IMR-90 (cell line): ENCODE measurements around the gene PROX2. TPM values are rescaled to one million over a fixed set of nuclear protein-coding genes. Genes with fewer than 3 reads are reported as not detected.

ENCODE experiments used
- ATAC-seq: fragments of 200-7000 bp; cut with Tn5 transposase; 2 replicates; pipeline ENCODE4 v1.9.1; 2020; ENCODE audit warnings: low read depth, mild to moderate bottlenecking, moderate library complexity
- BruUV-seq: library from RNA; stranded (reverse); fragments of 400-500 nt; replicated peaks from 2 replicates; lab custom pipeline; 2021; lab: Mats Ljungman, UMichigan
- CTCF ChIA-PET: fragments of 300-600 bp; formaldehyde crosslinking; extraction: SDS; loops from one replicate; lab custom pipeline; 2021; ENCODE audit warnings: antibody characterized with exemption; lab: Yijun Ruan, JAX
- POLR2A ChIA-PET: fragments of 300-600 bp; sonication (Branson Sonifier 250); formaldehyde crosslinking; loops from one replicate; lab custom pipeline; 2022; ENCODE audit warnings: antibody characterized with exemption; ENCODE audit not compliant: unreplicated experiment; lab: Charles Lee
- DNase-seq: peaks from one replicate; pipeline ENCODE4 v3.0.0; 2013
- H2AFZ ChIP-seq: replicated peaks from 2 replicates; pipeline ENCODE3; 2013; ENCODE audit warnings: low read length, mild to moderate bottlenecking; ENCODE audit not compliant: poor library complexity
- H2AK5ac ChIP-seq: 2 replicates; pipeline ENCODE4 v1.6.1; 2013; ENCODE audit warnings: low read depth, low read length, inconsistent platforms
- H2AK9ac ChIP-seq: replicated peaks from 2 replicates; pipeline ENCODE3; 2013; ENCODE audit warnings: mild to moderate bottlenecking, low read depth, low read length, moderate library complexity; ENCODE audit not compliant: poor library complexity
- H2BK120ac ChIP-seq: 2 replicates; pipeline ENCODE4 v1.6.1; 2013; ENCODE audit warnings: low read depth, low read length, inconsistent platforms
- H2BK15ac ChIP-seq: 3 replicates; pipeline ENCODE4 v1.6.1; 2013; ENCODE audit warnings: low read depth, low read length, inconsistent platforms
- H2BK20ac ChIP-seq: 2 replicates; pipeline ENCODE4 v1.6.1; 2013; ENCODE audit warnings: low read depth, mild to moderate bottlenecking, inconsistent platforms, low read length, moderate library complexity
- H2BK5ac ChIP-seq: 2 replicates; pipeline ENCODE4 v1.6.1; 2013; ENCODE audit warnings: mild to moderate bottlenecking, low read depth, low read length, inconsistent platforms; ENCODE audit not compliant: poor library complexity, severe bottlenecking
- H3K14ac ChIP-seq: replicated peaks from 2 replicates; pipeline ENCODE4 v1.6.1; 2013; ENCODE audit warnings: low read depth, low read length, inconsistent platforms
- H3K18ac ChIP-seq: 2 replicates; pipeline ENCODE4 v1.6.1; 2013; ENCODE audit warnings: low read depth, low read length, control low read depth
- H3K23ac ChIP-seq: 2 replicates; pipeline ENCODE4 v1.6.1; 2013; ENCODE audit warnings: low read depth, low read length, inconsistent platforms
- H3K27ac ChIP-seq: 2 replicates; pipeline ENCODE4 v1.5.1; 2013; ENCODE audit warnings: mild to moderate bottlenecking, control low read depth, low read length; ENCODE audit not compliant: insufficient read depth
- H3K27me3 ChIP-seq: 2 replicates; pipeline ENCODE4 v1.6.1; 2013; ENCODE audit warnings: low read length; ENCODE audit not compliant: control insufficient read depth, insufficient read depth
- H3K36me3 ChIP-seq: 2 replicates; pipeline ENCODE4 v1.6.1; 2013; ENCODE audit warnings: low read length, mixed read lengths; ENCODE audit not compliant: control insufficient read depth, insufficient read depth
- H3K4ac ChIP-seq: 2 replicates; pipeline ENCODE4 v1.6.1; 2013; ENCODE audit warnings: low read depth, low read length, inconsistent platforms
- H3K4me1 ChIP-seq: 2 replicates; pipeline ENCODE4 v1.6.1; 2013; ENCODE audit warnings: low read length, mixed read lengths; ENCODE audit not compliant: control insufficient read depth, insufficient read depth
- H3K4me2 ChIP-seq: 2 replicates; pipeline ENCODE4 v1.6.1; 2013; ENCODE audit warnings: low read depth, mild to moderate bottlenecking, control low read depth, low read length, moderate library complexity
- H3K4me3 ChIP-seq: 2 replicates; pipeline ENCODE4 v1.5.1; 2013; ENCODE audit warnings: low read depth, mild to moderate bottlenecking, control low read depth, low read length, moderate library complexity; ENCODE audit not compliant: insufficient read depth
- H3K56ac ChIP-seq: 2 replicates; pipeline ENCODE4 v1.6.1; 2013; ENCODE audit warnings: low read length, inconsistent platforms; ENCODE audit not compliant: insufficient read depth; ENCODE audit errors: extremely low read depth
- H3K79me1 ChIP-seq, 2 experiments: 2 replicates each; pipeline ENCODE4 v1.6.1; 2013; ENCODE audit warnings: low read length in 2 of 2, inconsistent platforms in 1 of 2, low read depth in 1 of 2
- H3K9ac ChIP-seq: 2 replicates; pipeline ENCODE4 v1.6.1; 2013; ENCODE audit warnings: low read depth, low read length, control low read depth
- H3K9me1 ChIP-seq: 2 replicates; pipeline ENCODE4 v1.6.1; 2013; ENCODE audit warnings: low read length, inconsistent platforms; ENCODE audit not compliant: insufficient read depth
- H3K9me3 ChIP-seq: 2 replicates; pipeline ENCODE4 v1.6.1; 2013; ENCODE audit warnings: low read length; ENCODE audit not compliant: control insufficient read depth, insufficient read depth
- H4K20me1 ChIP-seq: 2 replicates; pipeline ENCODE4 v1.6.1; 2013; ENCODE audit warnings: low read length, inconsistent platforms; ENCODE audit not compliant: insufficient read depth
- H4K5ac ChIP-seq: 2 replicates; pipeline ENCODE4 v1.6.1; 2013; ENCODE audit warnings: mild to moderate bottlenecking, low read depth, low read length, control low read depth
- H4K8ac ChIP-seq, 2 experiments: 2 replicates each; pipeline ENCODE4 v1.6.1; 2013; ENCODE audit warnings: low read depth in 2 of 2, low read length in 2 of 2, control low read depth in 1 of 2, inconsistent platforms in 1 of 2
- H4K91ac ChIP-seq: 2 replicates; pipeline ENCODE4 v1.6.1; 2013; ENCODE audit warnings: low read depth, low read length, inconsistent platforms; ENCODE audit not compliant: insufficient read depth
- BHLHE40 ChIP-seq: fragments of 150-350 bp; IDR thresholded peaks from 2 replicates; pipeline ENCODE4 v1.6.1; 2016; ENCODE audit warnings: mild to moderate bottlenecking, low read depth, low read length
- CEBPB ChIP-seq: IDR thresholded peaks from 2 replicates; pipeline ENCODE4 v1.6.1; 2012; ENCODE audit warnings: low read depth, low read length, improper control_type of control experiment
- CHD1 ChIP-seq: IDR thresholded peaks from 2 replicates; pipeline ENCODE4 v1.6.1; 2012; ENCODE audit warnings: low read depth, low read length, improper control_type of control experiment
- MAZ ChIP-seq: IDR thresholded peaks from 2 replicates; pipeline ENCODE4 v1.6.1; 2012; ENCODE audit warnings: low read depth, mild to moderate bottlenecking, low read length, improper control_type of control experiment, moderate library complexity, borderline replicate concordance
- MXI1 ChIP-seq: IDR thresholded peaks from 2 replicates; pipeline ENCODE4 v1.6.1; 2012; ENCODE audit warnings: low read depth, mild to moderate bottlenecking, low read length, moderate library complexity, borderline replicate concordance
- NFE2L2 ChIP-seq: fragments of 150-350 bp; IDR thresholded peaks from 2 replicates; pipeline ENCODE4 v1.6.1; 2016; ENCODE audit warnings: low read depth, mild to moderate bottlenecking, low read length
- POLR2A ChIP-seq: IDR thresholded peaks from 2 replicates; pipeline ENCODE4 v1.6.1; 2012; ENCODE audit warnings: mild to moderate bottlenecking, low read depth, low read length
- RAD21 ChIP-seq: IDR thresholded peaks from 2 replicates; pipeline ENCODE4 v1.6.1; 2012; ENCODE audit warnings: low read length, improper control_type of control experiment
- RFX5 ChIP-seq: IDR thresholded peaks from 2 replicates; pipeline ENCODE4 v1.8.0; 2012; ENCODE audit warnings: low read depth, mild to moderate bottlenecking, low read length, moderate library complexity
- SMC3 ChIP-seq: fragments of 150-350 bp; IDR thresholded peaks from 2 replicates; pipeline ENCODE4 v1.6.1; 2016; ENCODE audit warnings: low read depth, mild to moderate bottlenecking, antibody characterized with exemption, low read length, moderate library complexity
- WGBS, 2 experiments: methylation state at CpG; one replicate each; pipeline versions ENCODE4 v1.1.5 to v1.1.7; 2013; ENCODE audit warnings: missing lambda C conversion rate in 2 of 2; ENCODE audit not compliant: insufficient read length in 1 of 2; ENCODE audit errors: extremely low coverage in 2 of 2; 5-methylcytosine and 5-hydroxymethylcytosine counted together
- dilution Hi-C: fragments of 300-500 bp; cut with HindIII; formaldehyde crosslinking; loops from one replicate; pipeline ENCODE4 v1.14.3; 2018; ENCODE audit warnings: low sequenced_read_pairs; ENCODE audit not compliant: unreplicated experiment
- in situ Hi-C: fragments of 300-500 bp; cut with MboI; formaldehyde crosslinking; loops from 3 replicates; pipeline ENCODE4 v1.14.3; 2019; ENCODE audit warnings: low sequenced_read_pairs, inconsistent platforms, mixed read lengths
- intact Hi-C: fragments of 100-400 bp; cut with micrococcal nuclease; formaldehyde crosslinking; loops from 2 replicates; pipeline ENCODE4 v1.10.0; 2022
- polyA plus RNA-seq, 3 experiments: library from polyadenylated mRNA; depleted of rRNA; stranded (reverse); fragments of >200 nt; gene quantifications; 2 replicates each; pipeline ENCODE4 v1.2.3, GENCODE V29; 2012; ENCODE audit warnings: low replicate concordance in 1 of 3
- total RNA-seq: library from RNA; depleted of rRNA; stranded (reverse); fragments of >200 nt; gene quantifications from 2 replicates; pipeline ENCODE4 v1.2.3, GENCODE V29; 2012

PROX2 gene
- total and polyA plus RNA-seq, 2 of the 4 experiments (the other 2 are of a cell fraction), result not detected

DNA sequence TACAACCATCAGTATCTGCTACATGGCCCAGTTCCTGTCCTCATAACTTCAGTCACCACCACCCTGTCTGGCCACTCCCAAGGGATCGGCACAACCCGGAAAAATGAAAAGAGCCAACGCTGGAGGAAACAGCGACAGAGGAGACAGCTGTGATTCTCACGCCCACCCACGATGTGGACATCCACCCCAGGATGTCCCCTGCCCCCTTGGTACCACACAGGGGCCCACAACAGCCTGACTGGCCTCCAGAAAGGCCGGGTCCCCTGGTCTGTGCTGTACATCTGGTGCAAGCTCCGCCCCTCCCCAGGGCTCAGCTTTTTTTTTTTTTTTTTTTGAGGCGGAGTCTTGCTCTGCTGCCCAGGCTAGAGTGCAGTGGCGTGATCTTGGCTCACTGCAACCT lies 34.6 kb upstream of the PROX2 start:
- POLR2A ChIA-PET, result no interaction called here

More for the DNA sequence above, 34.6 kb upstream of the PROX2 start:
- Histone ChIP-seq H3K36me3 (peaks cover 4% of the 10 kb centered on the region), H3K79me1 (no peaks in the 10 kb centered on the region), H3K18ac (no peak overlapping the region), H3K56ac (no peak overlapping the region), H3K23ac (no peak overlapping the region), H4K91ac (no peak overlapping the region), H4K5ac (no peak overlapping the region), H3K9me3 (no peaks in the 10 kb centered on the region), H3K4me2 (no peak overlapping the region), H2AFZ (peak overlapping the region; percentile 53), H3K4ac (no peak overlapping the region), H3K4me3 (no peak overlapping the region), H2BK15ac (no peak overlapping the region), H2AK9ac (no peak overlapping the region), H3K27ac (no peak overlapping the region), H2AK5ac (no peak overlapping the region), H3K14ac (no peak overlapping the region), H3K9me1 (peaks cover 3% of the 10 kb centered on the region; the same call in 1 of the 2 replicates), H2BK5ac (no peak overlapping the region), H3K4me1 (peaks cover 1% of the 10 kb centered on the region; the same call in 1 of the 2 replicates), H4K8ac (no peak overlapping the region), H3K27me3 (no peaks in the 10 kb centered on the region), H3K9ac (no peak overlapping the region), H2BK20ac (no peak overlapping the region), H2BK120ac (no peak overlapping the region), H4K20me1 (peaks cover 6% of the 10 kb centered on the region)
- dilution Hi-C loops (no loop called here), in situ Hi-C loops (loop anchor here (5.0 to 10.0 kb wide), 2 partner anchors 167 to 394 kb away; no protein-coding TSS in a partner anchor), intact Hi-C loops (no loop called here)
- ATAC-seq (no peak), DNase-seq (no peak)
- CTCF ChIA-PET, result no interaction called here
- no peak for TF ChIP-seq POLR2A
- no peak for TF ChIP-seq SMC3
- TF ChIP-seq NFE2L2, result no peak
- no peak for TF ChIP-seq BHLHE40
- no peak for TF ChIP-seq MAZ
- TF ChIP-seq MXI1, result no peak
- no peak for TF ChIP-seq CEBPB
- TF ChIP-seq CHD1, result no peak
- no peak for TF ChIP-seq RAD21
- TF ChIP-seq RFX5, result no peak
- no CpG with 5 or more reads among the region's 10 CpGs for WGBS, 2 experiments
- BruUV-seq, result no TSS peak
